ENCODE results near the gene CAMK1D. TPM values are rescaled to one million over a fixed set of nuclear protein-coding genes. Genes with fewer than 3 reads are reported as not detected.

CAMK1D gene
- polyA plus RNA-seq, 1 experiment: 1.1 TPM

DNA sequence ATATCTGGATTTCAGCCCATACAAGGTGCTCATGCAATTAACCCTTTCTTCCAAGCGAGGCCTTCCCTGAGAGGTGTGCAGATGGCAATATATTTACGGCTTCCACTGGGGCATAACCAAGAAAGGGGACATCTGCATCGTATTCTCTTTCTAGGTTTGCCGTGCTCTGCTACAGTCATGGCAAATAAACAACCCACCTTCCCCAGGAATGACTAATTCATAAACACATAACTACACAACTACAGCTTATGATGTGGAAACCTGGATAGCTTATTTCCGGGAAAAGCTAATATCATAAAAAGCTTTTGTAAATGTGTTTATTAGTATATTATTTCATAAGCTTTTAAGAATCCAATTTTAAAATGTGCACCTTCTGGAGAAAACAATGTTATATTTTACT, 120.0 kb downstream of the CAMK1D start:
- TF ChIP-seq, protein P1, sequence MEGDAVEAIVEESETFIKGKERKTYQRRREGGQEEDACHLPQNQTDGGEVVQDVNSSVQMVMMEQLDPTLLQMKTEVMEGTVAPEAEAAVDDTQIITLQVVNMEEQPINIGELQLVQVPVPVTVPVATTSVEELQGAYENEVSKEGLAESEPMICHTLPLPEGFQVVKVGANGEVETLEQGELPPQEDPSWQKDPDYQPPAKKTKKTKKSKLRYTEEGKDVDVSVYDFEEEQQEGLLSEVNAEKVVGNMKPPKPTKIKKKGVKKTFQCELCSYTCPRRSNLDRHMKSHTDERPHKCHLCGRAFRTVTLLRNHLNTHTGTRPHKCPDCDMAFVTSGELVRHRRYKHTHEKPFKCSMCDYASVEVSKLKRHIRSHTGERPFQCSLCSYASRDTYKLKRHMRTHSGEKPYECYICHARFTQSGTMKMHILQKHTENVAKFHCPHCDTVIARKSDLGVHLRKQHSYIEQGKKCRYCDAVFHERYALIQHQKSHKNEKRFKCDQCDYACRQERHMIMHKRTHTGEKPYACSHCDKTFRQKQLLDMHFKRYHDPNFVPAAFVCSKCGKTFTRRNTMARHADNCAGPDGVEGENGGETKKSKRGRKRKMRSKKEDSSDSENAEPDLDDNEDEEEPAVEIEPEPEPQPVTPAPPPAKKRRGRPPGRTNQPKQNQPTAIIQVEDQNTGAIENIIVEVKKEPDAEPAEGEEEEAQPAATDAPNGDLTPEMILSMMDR (IDR thresholded peaks at IDR 0.05; ENCODE audit: insufficient read depth, low read depth, low read length): no peak
- no peak overlapping the region for H3K4me3 ChIP-seq (ENCODE audit: low read depth, low read length)
- no peak for DNase-seq (ENCODE audit: low read depth)
- CTCF ChIA-PET: no interaction called here
- no peaks in the 10 kb centered on the region for H3K36me3 ChIP-seq (ENCODE audit: control insufficient read depth, insufficient read depth, low read length)
- POLR2A ChIA-PET: no interaction called here
- no peaks in the 10 kb centered on the region for H3K27me3 ChIP-seq (ENCODE audit: control insufficient read depth, insufficient read depth, low read length)

DNA sequence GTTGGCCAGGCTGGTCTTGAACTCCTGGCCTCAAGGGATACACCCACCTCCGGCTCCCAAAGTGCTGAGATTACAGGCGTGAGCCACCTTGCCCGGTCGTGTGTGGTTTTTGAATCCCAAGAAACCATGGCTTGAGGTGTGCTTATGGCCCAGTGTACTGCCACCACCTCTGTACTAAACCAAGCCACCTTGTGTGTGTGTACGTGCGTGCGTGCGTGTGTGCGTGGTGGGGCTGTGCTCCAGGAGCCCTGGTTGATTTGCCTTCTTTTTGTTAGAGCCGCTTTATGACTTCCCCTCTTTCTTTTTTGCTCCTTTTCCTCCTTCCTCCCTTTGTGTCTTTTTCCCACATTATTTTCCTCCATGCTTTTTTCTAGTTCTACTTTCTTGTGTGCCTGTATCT, 121.4 kb downstream of the CAMK1D start:
- ChIA-PET CTCF (interaction anchor here (1.5 kb wide), 1 partner anchor 10 kb away, joined by 3 read pairs; no protein-coding TSS in a partner anchor), POLR2A (no interaction called here)
- no peak overlapping the region for H3K4me3 ChIP-seq (ENCODE audit: low read depth, low read length)
- H3K36me3 ChIP-seq (ENCODE audit: control insufficient read depth, insufficient read depth, low read length): no peaks in the 10 kb centered on the region
- no peaks in the 10 kb centered on the region for H3K27me3 ChIP-seq (ENCODE audit: control insufficient read depth, insufficient read depth, low read length)
- TF ChIP-seq, protein P1 (IDR thresholded peaks at IDR 0.05; ENCODE audit: insufficient read depth, low read depth, low read length): no peak
- no peak for DNase-seq (ENCODE audit: low read depth)

DNA sequence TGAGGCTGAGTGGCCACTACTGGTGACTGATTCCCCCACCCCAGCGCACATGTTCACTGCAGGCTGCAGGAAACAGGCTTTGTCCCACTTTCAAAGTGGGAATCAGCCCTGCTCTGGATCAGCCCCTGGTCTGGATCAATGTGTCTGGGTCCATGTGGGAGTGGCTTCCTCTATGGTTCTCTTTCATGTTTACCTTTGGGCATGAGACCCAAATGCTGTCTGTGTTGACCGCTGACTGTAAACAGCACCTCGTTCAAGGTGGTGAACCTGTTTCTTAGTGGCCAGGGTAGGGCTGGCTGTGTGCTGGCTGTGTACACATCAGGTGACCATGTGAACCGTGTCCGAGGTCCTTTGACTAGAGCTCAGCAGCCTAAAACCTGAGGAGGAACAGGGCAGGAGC, 121.8 kb downstream of the CAMK1D start:
- Histone ChIP-seq H3K27me3 (ENCODE audit: control insufficient read depth, insufficient read depth, low read length) (no peaks in the 10 kb centered on the region), H3K36me3 (ENCODE audit: control insufficient read depth, insufficient read depth, low read length) (no peaks in the 10 kb centered on the region), H3K4me3 (ENCODE audit: low read depth, low read length) (no peak overlapping the region)
- CTCF ChIA-PET: interaction anchor here (1.5 kb wide), 1 partner anchor 11 kb away, joined by 3 read pairs; no protein-coding TSS in a partner anchor
- TF ChIP-seq, protein P1 (IDR thresholded peaks at IDR 0.05; ENCODE audit: insufficient read depth, low read depth, low read length): no peak
- POLR2A ChIA-PET: no interaction called here
- DNase-seq (ENCODE audit: low read depth): no peak

DNA sequence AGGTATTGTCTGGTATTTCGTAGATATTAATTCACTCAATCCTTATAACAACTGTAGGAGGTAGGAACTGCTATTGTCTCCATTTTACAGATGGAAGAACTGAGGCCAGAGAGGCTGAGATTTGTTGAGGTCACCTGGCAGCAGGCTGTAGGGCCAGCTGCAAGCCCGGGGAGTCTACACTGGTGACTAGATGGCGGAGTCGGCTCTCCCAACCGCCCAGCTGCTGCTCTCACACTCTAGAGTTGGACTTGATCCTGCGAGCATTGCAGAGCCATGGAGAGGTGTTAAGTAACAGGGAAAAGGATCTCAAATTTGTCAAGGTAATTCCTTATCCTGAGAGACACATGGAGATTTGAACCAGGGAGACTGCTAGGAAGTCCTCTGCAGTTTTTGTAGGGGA, 124.1 kb downstream of the CAMK1D start:
- DNase-seq (ENCODE audit: low read depth): no peak
- Histone ChIP-seq H3K27me3 (ENCODE audit: control insufficient read depth, insufficient read depth, low read length) (no peaks in the 10 kb centered on the region), H3K4me3 (ENCODE audit: low read depth, low read length) (no peak overlapping the region), H3K36me3 (ENCODE audit: control insufficient read depth, insufficient read depth, low read length) (no peaks in the 10 kb centered on the region)
- ChIA-PET CTCF (no interaction called here), POLR2A (no interaction called here)
- TF ChIP-seq, protein P1 (IDR thresholded peaks at IDR 0.05; ENCODE audit: insufficient read depth, low read depth, low read length): no peak

DNA sequence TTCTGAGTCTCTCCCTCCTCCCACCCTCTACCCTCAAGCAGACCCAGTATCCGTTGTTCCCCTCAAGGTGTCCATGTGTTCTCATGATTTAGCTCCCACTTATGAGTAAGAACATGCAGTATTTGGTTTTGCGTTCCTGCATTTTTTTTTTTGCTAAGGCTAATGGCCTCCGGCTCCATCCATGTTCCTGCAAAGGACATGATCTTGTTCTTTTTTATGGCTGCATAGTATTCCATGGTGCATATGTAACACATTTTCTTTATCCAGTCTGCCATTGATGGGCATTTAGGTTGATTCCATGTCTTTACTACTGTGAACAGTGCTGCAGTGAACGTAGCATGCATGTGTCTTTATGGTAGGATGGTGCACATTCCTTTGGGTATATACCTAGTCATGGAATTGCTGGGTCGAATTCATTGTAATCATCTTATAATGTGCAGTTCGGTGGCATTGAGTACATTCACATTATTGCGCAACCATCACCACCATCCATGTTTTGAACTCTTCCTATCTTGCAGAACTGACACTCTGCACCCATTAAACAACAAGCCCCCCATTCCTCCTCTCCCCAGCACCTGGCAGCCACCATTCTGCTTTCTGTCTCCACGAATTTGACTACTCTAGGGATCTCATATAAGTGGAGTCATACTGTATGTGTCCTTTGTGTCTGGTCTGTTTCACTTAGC, 125.5 kb downstream of the CAMK1D start:
- no peak overlapping the region for H3K4me3 ChIP-seq (ENCODE audit: low read depth, low read length)
- no peaks in the 10 kb centered on the region for H3K36me3 ChIP-seq (ENCODE audit: control insufficient read depth, insufficient read depth, low read length)
- TF ChIP-seq, protein P1 (IDR thresholded peaks at IDR 0.05; ENCODE audit: insufficient read depth, low read depth, low read length): no peak
- DNase-seq (ENCODE audit: low read depth): no peak
- H3K27me3 ChIP-seq (ENCODE audit: control insufficient read depth, insufficient read depth, low read length): no peaks in the 10 kb centered on the region
- POLR2A ChIA-PET: no interaction called here
- CTCF ChIA-PET: no interaction called here
